ENCODE results near the gene CNDP2.
"Not testable (repeated sequence)": the region's sequence is repeated elsewhere in the genome, so short reads cannot be mapped to it uniquely, and the experiment has no call there.

Gene CNDP2

DNA sequence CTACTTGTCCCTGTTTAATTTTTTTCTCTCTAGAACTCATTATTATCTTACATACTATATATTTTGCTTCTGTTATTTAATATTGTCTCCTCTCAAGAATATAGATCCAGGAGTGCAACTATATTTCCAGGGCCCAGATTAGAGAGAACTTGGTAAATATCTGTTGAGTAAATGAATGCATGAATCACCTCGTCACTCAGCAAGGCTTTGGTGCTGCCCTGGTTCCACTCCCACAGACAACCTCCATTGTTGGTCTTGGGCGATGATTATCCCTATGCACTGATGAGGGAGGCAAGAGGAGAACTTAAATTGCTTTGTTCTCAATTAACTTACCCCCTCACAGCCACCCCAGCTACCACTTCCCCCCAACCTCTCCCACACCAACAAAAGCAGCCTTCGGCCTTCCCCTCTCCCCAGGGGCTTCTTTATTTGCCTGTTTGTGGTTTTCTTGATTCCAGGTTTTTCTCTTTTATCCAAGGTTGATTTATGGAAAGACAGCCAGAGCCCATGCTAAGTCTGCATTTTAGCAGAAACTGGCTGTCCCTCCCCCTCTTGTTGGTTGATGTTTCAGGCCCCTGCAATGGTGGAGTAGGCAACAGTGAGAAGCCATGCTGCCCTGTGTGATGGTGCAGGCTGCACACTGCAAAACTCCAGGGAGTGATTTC lies 22.1 kb upstream of the CNDP2 start:
- no peak for FAIRE-seq

DNA sequence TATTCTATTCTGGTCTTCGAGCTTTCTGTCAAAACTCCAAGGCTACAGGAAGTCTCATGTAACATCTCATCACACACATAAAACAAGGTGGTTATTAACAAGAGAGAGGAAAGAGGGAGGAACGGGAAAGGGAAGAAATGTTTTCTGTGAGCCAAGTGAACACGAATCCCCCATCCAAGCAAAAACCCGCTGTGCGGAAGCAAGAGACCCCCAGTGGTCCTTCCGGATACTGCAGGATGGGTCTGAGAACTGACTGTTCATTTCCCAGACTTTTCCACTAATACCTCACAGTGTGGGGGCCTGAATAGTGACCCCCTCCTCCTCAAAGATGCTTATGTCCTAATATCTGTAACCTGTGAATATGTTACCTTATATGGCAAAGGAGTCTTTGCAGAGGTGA lies 20.0 kb upstream of the CNDP2 start:
- FAIRE-seq, result no peak

DNA sequence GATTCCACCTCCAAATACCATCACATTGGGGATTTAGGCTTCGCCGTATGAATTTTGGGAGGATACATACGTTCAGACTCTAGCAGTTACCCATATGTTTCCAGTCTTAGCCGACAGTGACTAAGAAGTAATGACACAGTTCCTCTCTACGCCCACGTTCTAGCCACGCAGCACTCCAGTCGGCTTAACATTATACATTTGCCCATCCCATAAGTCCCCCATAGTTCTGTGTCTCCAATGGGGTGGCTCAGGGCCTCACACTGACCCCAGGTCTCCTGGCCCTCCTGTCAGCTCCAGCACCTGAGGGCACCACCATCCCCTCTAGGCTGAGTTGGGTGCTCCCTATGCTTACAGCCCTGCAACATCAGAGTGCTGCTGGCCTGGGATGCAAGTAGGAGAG lies 18.4 kb upstream of the CNDP2 start:
- FAIRE-seq, result no peak

DNA sequence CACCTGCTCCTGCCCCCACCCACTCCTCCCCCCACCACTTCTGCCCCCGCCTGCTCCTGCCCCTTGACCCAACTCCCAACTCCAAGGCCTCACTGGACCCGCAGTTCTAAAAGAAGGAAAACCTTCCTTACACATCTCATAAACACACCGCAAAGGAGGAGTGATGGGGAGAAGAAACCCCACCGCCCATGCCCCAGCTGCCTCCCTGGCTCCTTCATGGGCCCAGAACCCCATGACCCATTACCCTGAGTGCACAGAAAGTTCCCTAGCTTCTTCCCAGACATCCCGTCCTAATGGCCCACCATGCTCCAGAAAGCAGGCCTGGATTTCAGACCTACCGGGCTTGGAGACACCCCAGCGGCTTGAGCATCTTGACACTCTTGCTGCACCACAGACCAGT lies 17.8 kb upstream of the CNDP2 start:
- FAIRE-seq, result no peak

DNA sequence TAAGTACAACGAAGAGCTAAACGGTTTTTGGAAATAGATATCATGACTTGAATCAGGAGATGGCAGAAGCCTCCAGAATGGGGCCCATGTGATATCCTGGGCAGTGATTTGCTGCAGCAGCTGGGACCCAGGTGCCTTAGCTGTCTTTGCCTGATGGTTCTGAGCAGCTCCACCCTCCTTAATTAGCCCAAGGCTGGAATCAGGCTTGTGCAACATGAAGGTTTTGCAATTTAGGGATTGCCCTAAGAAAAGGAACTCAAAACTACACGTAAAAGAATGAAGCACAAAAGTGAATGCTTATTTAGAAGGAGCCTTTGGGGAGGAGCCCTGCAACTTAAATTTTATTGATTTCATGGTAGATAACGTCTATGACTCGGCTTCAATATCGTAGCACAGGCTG lies 17.3 kb upstream of the CNDP2 start:
- no peak for FAIRE-seq

DNA sequence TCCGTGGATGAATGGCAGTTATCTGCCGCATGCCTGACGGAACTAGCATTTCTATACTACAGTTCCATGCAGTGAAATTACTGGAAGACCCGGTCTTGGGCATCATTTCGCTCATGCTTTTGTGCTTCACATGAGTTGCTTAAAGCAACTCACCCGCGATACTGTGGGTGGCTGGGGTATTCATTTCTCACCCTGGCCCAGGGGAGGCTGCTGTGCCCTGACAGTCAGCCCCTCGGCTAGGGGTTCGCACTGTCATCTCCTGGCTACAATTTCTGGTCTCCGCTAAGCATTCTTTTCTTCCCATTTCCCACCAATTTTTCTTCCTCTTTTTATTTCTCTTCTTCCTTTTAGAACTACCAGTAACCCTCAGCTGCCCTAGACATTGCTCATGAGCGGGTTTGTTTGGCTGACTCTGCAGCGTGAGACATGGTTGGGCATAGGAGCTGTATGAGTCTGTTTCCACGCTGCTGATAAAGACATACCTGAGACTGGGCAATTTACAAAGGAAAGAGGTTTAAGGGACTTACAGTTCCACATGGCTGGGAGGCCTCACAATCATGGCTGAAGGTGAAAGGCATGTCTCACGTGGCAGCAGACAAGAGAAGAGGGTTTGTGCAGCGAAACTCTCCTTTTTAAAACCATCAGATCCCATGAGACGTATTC lies 16.5 kb upstream of the CNDP2 start:
- no peak for FAIRE-seq

DNA sequence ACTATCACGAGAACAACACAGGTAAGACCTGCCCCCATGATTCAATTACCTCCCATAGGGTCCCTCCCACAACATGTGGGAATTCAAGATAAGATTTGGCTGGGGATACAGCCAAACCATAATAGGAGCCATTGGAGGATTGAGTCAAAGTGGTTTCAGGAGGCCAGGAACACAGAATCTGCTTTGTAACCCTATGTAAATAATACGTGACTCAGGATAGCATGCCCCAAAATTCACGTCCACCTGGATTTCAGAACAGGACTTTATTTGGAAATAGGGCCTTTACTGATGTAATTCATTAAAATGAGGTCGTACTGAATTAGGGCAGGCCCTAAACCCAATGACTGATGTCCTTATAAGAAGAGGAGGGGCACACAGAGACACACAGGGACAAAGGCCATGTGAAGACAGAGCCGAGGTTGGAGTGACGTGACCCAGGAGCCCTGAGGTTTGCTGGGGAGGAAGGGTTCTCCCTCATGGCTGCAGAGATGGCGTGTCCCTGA lies 16.0 kb upstream of the CNDP2 start:
- FAIRE-seq, result no peak

DNA sequence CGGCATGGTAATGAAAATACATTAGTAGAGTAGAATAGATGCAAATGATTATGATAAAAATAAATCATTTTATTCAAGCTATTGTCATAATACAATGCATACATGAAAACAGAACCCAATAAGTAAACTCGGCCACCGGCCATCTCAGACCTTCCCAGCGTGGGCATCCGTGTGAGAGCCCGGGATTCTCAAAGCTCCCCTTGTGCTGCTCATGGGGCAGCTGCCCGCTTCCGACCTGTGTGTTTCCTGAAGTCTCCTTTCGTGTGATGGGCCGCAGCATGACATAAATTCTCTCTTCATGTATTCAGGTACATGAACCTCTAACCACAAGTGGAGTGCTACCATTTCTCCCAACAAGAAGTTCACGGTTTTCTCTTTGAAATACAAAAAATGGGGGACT lies 13.5 kb upstream of the CNDP2 start:
- FAIRE-seq, result no peak

DNA sequence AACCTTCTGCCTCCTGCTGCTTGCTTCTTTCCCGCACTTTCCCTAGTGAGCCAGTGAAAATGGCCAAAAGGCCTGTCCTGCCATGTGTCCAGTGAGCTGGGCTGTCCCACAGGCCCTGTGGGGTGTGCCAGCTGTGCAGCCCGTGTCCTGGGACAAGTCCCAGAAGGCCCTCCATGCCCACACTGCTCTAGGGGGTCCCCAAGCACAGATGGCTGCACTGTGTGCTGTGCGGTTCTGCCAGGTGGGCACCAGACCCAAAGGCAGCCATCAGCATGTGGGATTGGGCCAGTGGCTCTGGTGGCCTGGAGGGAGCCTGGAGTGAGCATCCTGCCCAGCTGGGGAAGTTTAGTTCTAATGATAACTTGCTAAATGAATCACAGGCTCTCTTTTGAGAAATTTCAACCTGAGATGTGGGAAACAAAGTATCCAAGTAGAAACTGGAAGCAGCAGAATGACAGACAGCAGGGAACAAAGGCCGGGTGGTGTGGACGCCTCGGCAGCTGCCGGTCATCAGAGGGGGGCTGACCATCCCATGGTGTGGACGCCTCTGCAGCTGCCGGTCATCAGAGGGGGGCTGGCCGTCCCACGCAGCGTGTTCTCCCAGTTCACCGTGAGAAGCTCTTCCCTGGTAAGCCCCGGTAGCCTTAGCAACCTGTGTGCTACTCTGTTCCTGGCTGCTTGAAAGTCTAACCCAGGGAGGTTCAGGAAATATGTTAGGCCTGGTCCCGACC lies 9.9 kb upstream of the CNDP2 start:
- FAIRE-seq, result no peak

DNA sequence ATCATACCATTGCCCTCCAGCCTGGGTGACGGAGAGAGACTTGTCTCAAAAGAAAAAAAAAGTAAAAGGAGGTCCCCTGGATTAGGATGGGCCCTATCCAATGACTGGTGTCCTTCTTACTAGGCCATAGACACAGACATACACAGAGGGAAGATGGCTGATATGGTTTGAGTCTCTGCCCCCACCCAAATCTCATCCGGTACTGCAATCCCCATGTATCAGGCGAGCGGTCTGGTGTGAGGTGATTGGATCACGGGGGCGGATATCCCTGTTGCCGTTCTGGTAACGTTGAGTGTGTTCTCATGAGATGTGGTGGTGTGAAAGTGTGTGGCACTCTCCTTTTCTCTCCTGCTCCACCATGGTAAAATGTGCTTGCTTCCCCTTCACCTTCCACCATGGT lies 7.8 kb upstream of the CNDP2 start:
- FAIRE-seq, result no peak

DNA sequence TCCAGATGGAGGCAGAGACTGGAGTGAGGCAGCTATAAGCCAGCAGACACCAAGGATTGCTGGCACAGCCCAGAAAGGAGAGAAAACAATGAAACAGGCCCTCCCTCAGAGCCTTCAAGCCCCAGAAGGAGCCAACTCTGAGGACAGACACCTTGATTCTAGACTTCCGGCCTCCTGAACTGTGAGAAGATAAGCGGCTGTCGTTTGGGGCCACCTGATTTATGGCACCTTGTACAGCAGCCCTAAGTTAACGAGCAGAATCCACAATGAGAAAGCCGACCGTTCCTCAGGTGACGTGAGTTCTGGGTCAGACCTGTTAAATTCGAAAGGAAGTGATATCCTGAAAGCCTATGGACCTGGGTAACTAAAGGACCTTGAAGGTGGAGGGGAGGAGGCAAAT lies 7.3 kb upstream of the CNDP2 start:
- FAIRE-seq, result no peak

DNA sequence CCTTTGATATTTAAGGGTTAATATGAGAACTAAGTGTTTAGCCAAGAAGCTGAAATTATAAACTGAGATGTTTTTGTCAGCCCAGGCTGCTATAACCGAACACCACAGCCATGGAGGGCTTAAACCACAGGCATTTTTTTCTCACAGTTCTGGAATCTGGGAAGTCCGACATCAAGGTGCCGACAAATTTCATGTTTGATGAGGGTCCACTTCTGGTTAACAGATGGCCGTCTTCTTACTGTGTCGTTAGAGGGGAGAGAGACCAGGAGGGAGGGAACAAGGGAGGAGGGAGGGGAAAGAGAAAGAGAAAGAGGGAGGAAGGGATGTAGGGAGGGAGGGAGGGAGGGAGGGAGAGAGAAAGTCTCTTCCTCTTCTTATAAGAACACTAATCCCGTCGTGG lies 6.5 kb upstream of the CNDP2 start:
- peak; percentile 69 for FAIRE-seq

DNA sequence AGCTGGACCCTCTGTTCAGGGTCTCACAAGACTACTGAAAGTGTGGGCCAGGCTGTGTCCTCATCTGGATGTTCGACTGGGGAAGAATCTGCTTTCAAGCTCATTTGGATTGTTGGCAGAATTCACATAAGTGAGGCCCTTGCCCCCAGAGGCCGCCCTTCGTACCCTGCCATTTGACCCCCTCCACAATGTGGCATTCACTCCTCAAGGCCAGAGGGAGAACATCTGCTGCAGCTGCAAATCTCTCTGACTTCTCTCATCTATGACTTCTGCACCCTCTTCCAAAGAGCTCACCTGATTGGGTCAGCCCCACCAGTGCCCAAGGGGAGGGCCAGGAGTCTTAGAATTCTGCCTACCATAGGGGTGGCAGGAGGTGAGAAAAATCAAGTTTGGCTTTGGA lies 3.9 kb upstream of the CNDP2 start:
- FAIRE-seq, result no peak

DNA sequence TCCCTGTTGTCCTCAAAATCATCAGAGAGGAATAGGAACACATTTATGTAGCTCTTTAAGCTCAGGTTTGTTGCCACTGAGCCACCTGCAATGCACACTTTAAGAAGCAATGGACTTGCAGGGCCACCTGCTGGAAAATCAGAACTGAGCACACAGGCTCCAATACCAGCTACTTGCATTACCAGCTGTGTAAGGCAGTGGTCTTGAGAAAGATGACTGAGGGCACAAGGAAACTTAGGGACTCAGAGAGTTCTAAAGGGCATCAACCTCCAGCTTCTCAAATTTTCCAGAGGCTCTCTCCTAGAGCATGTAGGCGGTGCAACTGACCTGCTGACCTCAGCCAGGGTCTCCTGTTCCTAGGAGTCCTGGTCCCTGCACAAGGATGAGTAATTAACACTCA lies 2.5 kb upstream of the CNDP2 start:
- FAIRE-seq, result no peak

DNA sequence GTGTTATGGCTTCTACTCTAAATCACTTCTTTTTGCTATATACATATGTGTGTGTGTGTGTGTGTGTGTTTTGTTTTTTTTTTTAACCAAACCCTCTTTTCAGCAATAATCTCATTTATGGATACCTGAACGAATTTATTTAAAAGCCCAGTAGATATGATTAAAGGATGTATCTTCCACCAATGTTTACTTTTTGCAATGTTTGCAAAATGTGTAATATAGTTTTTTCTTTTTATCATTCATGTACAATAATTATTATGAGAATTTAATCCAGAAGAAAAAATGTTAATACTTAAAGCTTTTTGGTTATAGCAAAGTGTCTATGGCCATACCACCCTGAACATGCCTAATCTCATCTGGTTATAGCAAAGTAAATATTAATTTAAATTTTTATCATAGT lies 1.6 kb upstream of the CNDP2 start:
- FAIRE-seq, result peak; percentile 12

DNA sequence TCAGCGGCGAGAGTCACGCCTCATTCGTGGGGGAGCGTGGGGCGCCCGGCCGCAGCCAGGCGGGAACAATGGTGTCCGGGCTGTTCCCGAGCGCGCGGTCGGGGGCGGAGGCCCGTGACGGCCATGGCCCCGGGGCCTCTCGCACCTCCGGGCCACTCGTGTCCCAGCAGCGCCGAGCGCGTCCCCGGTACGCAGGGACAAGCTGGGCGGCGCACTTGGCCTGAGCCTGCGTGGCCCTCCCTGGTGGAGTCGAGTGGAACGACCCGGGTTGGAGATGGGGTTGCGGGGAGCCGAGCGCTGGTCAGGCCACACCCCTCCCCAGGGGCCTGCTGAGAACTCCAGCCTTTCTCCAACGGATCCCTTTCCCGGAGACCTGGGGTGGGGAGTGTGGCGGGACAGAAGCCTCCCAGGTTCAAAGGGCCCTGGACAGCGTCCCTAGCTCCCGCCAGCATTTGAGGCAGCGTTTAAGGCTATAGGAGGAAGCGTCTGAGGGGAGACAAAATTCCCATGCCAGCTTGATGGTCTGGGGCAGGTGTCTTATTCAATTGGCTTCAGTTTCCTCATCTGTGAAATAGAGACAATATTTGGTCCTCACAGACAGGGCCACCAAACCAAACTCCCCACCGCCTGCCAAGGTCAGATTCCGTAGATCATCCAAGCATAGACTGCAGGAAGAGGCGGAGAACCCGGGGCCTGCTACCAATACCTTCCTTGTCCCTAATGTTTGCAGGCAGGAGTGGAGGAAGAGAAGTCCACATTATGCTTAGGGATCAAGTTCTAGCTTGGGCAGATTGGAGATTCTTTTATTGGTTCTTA lies 553 bp downstream of the CNDP2 start:
- FAIRE-seq, result no peak

DNA sequence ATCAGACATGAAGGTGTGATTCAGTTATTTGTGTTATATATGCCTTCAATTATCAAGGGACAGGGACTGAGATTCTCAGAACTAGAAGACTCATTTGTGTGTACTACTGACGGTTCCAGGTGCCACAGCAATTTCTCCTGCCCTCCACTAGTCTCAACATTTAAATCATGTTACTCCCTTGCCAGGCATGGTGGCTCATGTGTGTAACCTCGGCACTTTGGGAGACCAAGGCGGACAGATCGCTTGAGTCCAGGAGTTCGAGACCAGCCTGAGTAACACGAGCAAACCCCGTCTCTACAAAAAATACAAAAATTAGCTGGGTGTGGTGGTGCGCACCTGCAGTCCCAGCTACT lies 1.1 kb downstream of the CNDP2 start:
- no peak for FAIRE-seq

DNA sequence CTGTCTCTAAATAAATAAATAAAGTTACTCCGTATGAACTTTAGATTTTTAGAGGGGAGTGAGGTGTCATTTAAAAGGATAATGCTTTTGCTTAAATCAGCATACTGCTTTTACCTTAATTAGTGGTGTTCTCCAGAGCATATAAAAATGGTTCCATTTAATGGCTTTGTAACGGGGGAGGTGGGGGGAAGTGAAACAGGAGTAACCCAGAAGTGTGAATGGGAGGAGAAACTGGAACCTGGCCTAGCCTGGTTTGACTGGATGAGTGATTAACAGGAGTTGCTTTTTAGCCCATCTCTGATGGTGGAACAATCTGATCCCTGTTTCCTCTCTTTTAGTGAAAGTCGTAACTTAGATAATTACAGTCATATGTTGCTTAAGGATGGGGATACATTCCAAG lies 1.6 kb downstream of the CNDP2 start:
- no peak for FAIRE-seq

DNA sequence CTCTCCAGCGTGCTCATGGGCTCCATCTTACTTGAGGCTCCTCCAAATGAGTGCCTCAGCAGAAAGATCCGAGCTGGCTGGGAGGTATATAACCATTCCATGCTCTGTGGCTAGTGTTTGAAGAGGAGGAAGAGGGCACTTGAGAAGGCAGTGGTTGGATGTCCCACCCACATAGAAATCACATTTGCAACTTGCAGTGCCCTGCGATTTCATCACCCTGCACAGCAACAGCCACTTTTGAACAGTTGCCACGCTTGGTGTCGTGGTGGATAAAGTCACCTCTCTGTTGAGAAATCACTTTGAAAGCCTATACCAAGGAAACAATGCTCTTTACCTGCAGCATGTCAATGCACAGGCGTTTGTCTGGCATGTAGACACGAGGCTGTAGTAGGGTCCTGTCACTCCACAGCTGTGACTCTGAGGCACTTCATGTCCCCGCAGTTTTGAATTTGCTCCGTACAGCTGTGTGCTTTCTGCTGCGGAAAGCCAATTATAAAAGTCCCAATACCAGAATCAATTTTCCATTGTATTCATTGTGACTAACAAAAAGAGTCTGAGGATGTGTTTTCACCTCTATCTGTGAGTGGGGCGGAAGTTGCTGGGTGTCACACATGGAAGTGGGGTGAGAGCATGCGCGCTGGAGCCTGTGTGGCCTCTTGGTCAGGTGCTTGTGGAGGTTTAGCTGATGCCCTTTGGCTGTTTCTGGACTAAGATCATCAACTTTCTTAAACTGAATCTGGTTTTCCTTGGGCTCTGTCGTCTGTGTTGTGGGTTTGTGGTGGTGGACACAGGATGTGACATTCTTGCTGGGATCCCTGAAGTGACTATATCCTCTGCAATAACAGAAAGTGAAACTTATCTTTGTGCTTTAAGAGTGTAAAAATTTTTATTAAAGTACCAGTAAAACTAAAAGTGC lies 2.8 kb downstream of the CNDP2 start:
- FAIRE-seq, result no peak

DNA sequence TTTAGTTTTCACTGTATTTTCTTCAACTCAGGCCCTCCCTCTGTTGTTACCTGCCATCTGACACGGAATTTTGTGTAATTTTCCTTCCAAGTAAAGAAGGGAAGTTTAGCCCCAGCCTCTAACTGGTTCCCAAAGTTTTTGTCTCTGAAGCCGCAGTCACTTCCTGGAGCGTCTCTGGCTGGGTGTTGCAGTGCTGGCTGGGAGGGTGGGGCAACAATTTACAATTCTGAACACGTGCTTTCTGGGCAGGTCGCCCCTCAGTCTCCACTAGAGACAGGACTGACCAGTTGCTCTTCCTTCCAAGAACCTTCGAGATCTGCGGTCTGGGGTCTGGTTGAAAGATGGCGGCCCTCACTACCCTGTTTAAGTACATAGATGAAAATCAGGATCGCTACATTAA lies 3.5 kb downstream of the CNDP2 start:
- FAIRE-seq, result peak; percentile 41

DNA sequence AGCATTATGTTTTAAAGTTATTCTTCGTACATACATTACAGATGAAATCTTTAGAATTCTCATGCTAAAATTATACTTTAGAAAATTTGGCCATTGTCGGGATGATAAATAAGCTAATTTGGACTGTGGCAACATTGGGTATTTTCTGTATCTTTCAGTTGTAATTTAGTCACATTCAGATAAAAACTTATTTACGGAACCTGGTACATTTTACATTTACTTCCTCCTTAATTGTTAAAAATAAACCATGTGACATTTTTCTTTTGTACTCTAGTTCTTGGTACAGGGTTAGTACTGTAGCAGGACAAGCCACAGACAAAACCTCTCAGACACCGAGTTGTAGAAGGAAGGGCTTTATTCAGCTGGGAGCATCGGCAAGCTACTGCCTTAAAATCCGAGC lies 4.2 kb downstream of the CNDP2 start:
- no peak for FAIRE-seq

DNA sequence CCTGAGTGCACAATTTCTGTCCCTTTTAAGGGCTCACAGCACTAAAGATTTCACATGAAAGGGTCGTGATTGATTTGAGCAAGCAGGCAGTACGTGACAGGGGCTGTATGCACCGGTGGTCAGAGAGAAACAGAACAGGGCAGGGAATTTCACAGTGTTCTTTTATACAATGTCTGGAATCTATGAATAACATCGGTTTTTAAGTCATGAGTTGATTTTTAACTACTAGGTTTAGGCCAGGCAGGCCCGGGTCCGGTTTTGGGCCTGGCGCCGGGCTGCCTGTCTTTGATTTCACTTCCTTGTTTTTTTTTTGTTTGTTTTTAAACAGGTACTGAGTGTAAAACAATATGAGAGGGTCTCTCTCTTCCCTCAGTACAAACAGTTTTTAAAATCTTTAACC lies 4.6 kb downstream of the CNDP2 start:
- not testable (repeated sequence) for FAIRE-seq
